HG03139 (cell line): ENCODE data around the gene PAPSS2.
"Not testable (repeated sequence)": the region's sequence is repeated elsewhere in the genome, so short reads cannot be mapped to it uniquely, and the experiment has no call there.

Experiments
- ATAC-seq: cut with Tn5 transposase; IDR thresholded peaks from one replicate; pipeline ENCODE4 v1.9.1; 2021; ENCODE audit not compliant: unreplicated experiment

The PAPSS2 gene

GRCh38 chr10:87642486-87642885 is 17.2 kb upstream of the PAPSS2 start:
- ATAC-seq: no peak

- no peak for ATAC-seq
Observed at GRCh38 chr10:87642988-87643387, 16.7 kb upstream of the PAPSS2 start.

GRCh38 chr10:87643920-87644319 is 15.8 kb upstream of the PAPSS2 start:
- no peak for ATAC-seq

- ATAC-seq: not testable (repeated sequence)
Observed at GRCh38 chr10:87644500-87644899, 15.2 kb upstream of the PAPSS2 start.

GRCh38 chr10:87646192-87646909 is 13.3 kb upstream of the PAPSS2 start:
- no peak for ATAC-seq

- ATAC-seq: no peak
Observed at GRCh38 chr10:87646935-87647334, 12.7 kb upstream of the PAPSS2 start.

GRCh38 chr10:87650838-87651589 is 8.7 kb upstream of the PAPSS2 start:
- ATAC-seq: no peak

- ATAC-seq: no peak
Observed at GRCh38 chr10:87651801-87652200, 7.9 kb upstream of the PAPSS2 start.

GRCh38 chr10:87652261-87652660 is 7.4 kb upstream of the PAPSS2 start:
- ATAC-seq: no peak

GRCh38 chr10:87654212-87654611 is 5.5 kb upstream of the PAPSS2 start:
- ATAC-seq: no peak

- ATAC-seq: no peak
Observed at GRCh38 chr10:87656431-87657072, 3.1 kb upstream of the PAPSS2 start.

- ATAC-seq: no peak
Observed at GRCh38 chr10:87657371-87657770, 2.3 kb upstream of the PAPSS2 start.

- ATAC-seq: no peak
Observed at GRCh38 chr10:87658321-87658795, 1.3 kb upstream of the PAPSS2 start.

- no peak for ATAC-seq
Observed at GRCh38 chr10:87658858-87659555, 671 bp upstream of the PAPSS2 start.

- ATAC-seq: no peak
Observed at GRCh38 chr10:87660484-87661133, 931 bp downstream of the PAPSS2 start.

- no peak for ATAC-seq
Observed at GRCh38 chr10:87661861-87662785, 2.4 kb downstream of the PAPSS2 start.

- no peak for ATAC-seq
Observed at GRCh38 chr10:87664276-87664701, 4.6 kb downstream of the PAPSS2 start.

GRCh38 chr10:87667493-87667892 is 7.8 kb downstream of the PAPSS2 start:
- no peak for ATAC-seq

- no peak for ATAC-seq
Observed at GRCh38 chr10:87668324-87669074, 8.8 kb downstream of the PAPSS2 start.
